ENCODE data around the gene FSTL1. TPM values are rescaled to one million over a fixed set of nuclear protein-coding genes. Genes with fewer than 3 reads are reported as not detected.

FSTL1 gene
- total RNA-seq, 2 experiments from 2014 or later: 0.03 TPM; not detected in 1

- Histone ChIP-seq H3K4me1 (ENCODE audit: insufficient read depth, low read length) (no peaks in the 10 kb centered on the region), H3K27me3 (ENCODE audit: control insufficient read depth in 1 of 2, insufficient read depth in 2 of 2, low read length in 2 of 2) (no peaks in the 10 kb centered on the region), H3K27ac (ENCODE audit: low read depth in 1 of 2, low read length in 2 of 2) (no peak overlapping the region), H3K36me3 (ENCODE audit: insufficient read depth, low read length) (no peaks in the 10 kb centered on the region), H3K9me3 (ENCODE audit: control insufficient read depth in 1 of 2, insufficient read depth in 1 of 2, low read length in 2 of 2) (no peaks in the 10 kb centered on the region), H3K4me3 (ENCODE audit: low read length) (no peak overlapping the region)
- POLR2A ChIA-PET: no interaction called here
- Mint-ChIP-seq H3K27ac (no peak overlapping the region), H3K36me3 (ENCODE audit: low read depth) (no peaks in the 10 kb centered on the region), H3K4me3 (no peak overlapping the region), H3K4me1 (ENCODE audit: low read depth) (no peaks in the 10 kb centered on the region), H3K27me3 (peaks cover 4% of the 10 kb centered on the region), H3K9me3 (no peaks in the 10 kb centered on the region)
- DNase-seq (no peak), ATAC-seq (ENCODE audit: poor library complexity) (no peak)
- intact Hi-C loops (cut with DNase I, micrococcal nuclease): no loop called here
- TF ChIP-seq CTCF (IDR thresholded peaks at IDR 0.05): no peak
- CTCF ChIA-PET: interaction anchor here (1.2 kb wide), 1 partner anchor 19 kb away, joined by 3 read pairs; no protein-coding TSS in a partner anchor
Observed at GRCh38 chr3:120435621-120436020, 15.2 kb downstream of the FSTL1 start.

GRCh38 chr3:120433662-120434331, 17.0 kb downstream of the FSTL1 start:
- H3K27ac Mint-ChIP-seq: no peak overlapping the region
- TF ChIP-seq CTCF (IDR thresholded peaks at IDR 0.05): no peak
- Histone ChIP-seq H3K4me1 (ENCODE audit: insufficient read depth, low read length) (no peaks in the 10 kb centered on the region), H3K27ac (ENCODE audit: low read depth in 1 of 2, low read length in 2 of 2) (no peak overlapping the region), H3K36me3 (ENCODE audit: insufficient read depth, low read length) (no peaks in the 10 kb centered on the region), H3K27me3 (ENCODE audit: control insufficient read depth in 1 of 2, insufficient read depth in 2 of 2, low read length in 2 of 2) (peaks cover 0 to 2% of the 10 kb centered on the region in 2 experiments), H3K4me3 (ENCODE audit: low read length) (no peak overlapping the region), H3K9me3 (ENCODE audit: control insufficient read depth in 1 of 2, insufficient read depth in 1 of 2, low read length in 2 of 2) (no peaks in the 10 kb centered on the region)
- ChIA-PET POLR2A (no interaction called here), CTCF (no interaction called here)
- H3K9me3 Mint-ChIP-seq: no peaks in the 10 kb centered on the region
- no peak overlapping the region for H3K4me3 Mint-ChIP-seq
- intact Hi-C loops (cut with DNase I, micrococcal nuclease): no loop called here
- no peaks in the 10 kb centered on the region for H3K36me3 Mint-ChIP-seq (ENCODE audit: low read depth)
- ATAC-seq (ENCODE audit: poor library complexity) (no peak), DNase-seq (no peak)
- no peaks in the 10 kb centered on the region for H3K4me1 Mint-ChIP-seq (ENCODE audit: low read depth)
- H3K27me3 Mint-ChIP-seq: peaks cover 4% of the 10 kb centered on the region

GRCh38 chr3:120432150-120432860, 18.5 kb downstream of the FSTL1 start:
- Mint-ChIP-seq H3K4me3 (no peak overlapping the region), H3K27ac (no peak overlapping the region), H3K27me3 (peaks cover 8% of the 10 kb centered on the region), H3K9me3 (no peaks in the 10 kb centered on the region), H3K36me3 (ENCODE audit: low read depth) (no peaks in the 10 kb centered on the region), H3K4me1 (ENCODE audit: low read depth) (no peaks in the 10 kb centered on the region)
- ChIA-PET POLR2A (interaction anchor here (0.7 to 0.9 kb wide), 2 partner anchors 10 to 15 kb away, joined by 3 to 4 read pairs; no protein-coding TSS in a partner anchor), CTCF (interaction anchor here (0.7 kb wide), 1 partner anchor 15 kb away, joined by 3 read pairs; no protein-coding TSS in a partner anchor)
- Histone ChIP-seq H3K27ac (ENCODE audit: low read depth in 1 of 2, low read length in 2 of 2) (no peak overlapping the region), H3K36me3 (ENCODE audit: insufficient read depth, low read length) (no peaks in the 10 kb centered on the region), H3K27me3 (ENCODE audit: control insufficient read depth in 1 of 2, insufficient read depth in 2 of 2, low read length in 2 of 2) (peaks cover 0 to 2% of the 10 kb centered on the region in 2 experiments), H3K4me1 (ENCODE audit: insufficient read depth, low read length) (no peaks in the 10 kb centered on the region), H3K9me3 (ENCODE audit: control insufficient read depth in 1 of 2, insufficient read depth in 1 of 2, low read length in 2 of 2) (no peaks in the 10 kb centered on the region), H3K4me3 (ENCODE audit: low read length) (no peak overlapping the region)
- TF ChIP-seq CTCF (IDR thresholded peaks at IDR 0.05): no peak
- DNase-seq: no peak
- intact Hi-C loops (cut with DNase I, micrococcal nuclease): no loop called here
- ATAC-seq (ENCODE audit: poor library complexity): no peak
